Suprapubic skin (tissue), 3 donors: ENCODE data around the gene NR5A2.

Experiments
- POLR2AphosphoS5 ChIP-seq, 3 donors: sonication (generic); formaldehyde crosslinking; IDR thresholded peaks; one replicate each; pipeline ENCODE4 v1.6.1; 2017; ENCODE audit warnings: antibody characterized with exemption in 3 of 3
- TF ChIP-seq, protein P1 (sequence below), 2 donors: fragments of 200-600 bp in 1 of 2; fragments of 450-650 bp in 1 of 2; sonication (generic) in 1 of 2; IDR thresholded peaks; one replicate each; pipeline ENCODE4 v1.5.1; 2016 to 2019; ENCODE audit warnings: antibody characterized with exemption in 2 of 2, mild to moderate bottlenecking in 1 of 2, moderate library complexity in 1 of 2

DNA sequence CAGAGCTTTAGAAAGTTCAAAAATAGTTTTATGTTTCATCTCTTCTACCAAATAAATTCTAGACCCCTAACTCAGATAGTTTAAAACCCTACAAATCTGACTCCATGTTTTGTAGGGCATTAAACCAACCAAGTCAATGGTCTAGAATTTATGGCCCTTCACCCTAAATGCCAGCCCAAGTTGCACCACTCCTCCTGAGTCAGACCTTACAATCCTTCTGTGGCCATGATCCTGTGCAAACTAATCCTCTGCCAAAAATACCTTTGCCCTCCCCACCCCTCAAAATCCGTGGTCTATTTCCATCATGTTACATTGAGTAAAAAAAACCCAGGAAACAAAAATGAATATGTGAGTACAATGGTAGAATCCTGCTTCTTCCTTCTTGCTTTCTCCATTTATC lies 179.3 kb downstream of the NR5A2 start:
- TF ChIP-seq POLR2AphosphoS5 (IDR thresholded peaks at IDR 0.05): no peak
- TF ChIP-seq, protein P1, sequence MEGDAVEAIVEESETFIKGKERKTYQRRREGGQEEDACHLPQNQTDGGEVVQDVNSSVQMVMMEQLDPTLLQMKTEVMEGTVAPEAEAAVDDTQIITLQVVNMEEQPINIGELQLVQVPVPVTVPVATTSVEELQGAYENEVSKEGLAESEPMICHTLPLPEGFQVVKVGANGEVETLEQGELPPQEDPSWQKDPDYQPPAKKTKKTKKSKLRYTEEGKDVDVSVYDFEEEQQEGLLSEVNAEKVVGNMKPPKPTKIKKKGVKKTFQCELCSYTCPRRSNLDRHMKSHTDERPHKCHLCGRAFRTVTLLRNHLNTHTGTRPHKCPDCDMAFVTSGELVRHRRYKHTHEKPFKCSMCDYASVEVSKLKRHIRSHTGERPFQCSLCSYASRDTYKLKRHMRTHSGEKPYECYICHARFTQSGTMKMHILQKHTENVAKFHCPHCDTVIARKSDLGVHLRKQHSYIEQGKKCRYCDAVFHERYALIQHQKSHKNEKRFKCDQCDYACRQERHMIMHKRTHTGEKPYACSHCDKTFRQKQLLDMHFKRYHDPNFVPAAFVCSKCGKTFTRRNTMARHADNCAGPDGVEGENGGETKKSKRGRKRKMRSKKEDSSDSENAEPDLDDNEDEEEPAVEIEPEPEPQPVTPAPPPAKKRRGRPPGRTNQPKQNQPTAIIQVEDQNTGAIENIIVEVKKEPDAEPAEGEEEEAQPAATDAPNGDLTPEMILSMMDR (IDR thresholded peaks at IDR 0.05): no peak
